Uterus (tissue), 4 donors: ENCODE results near the gene PC. TPM values are rescaled to one million over a fixed set of nuclear protein-coding genes. Genes with fewer than 3 reads are reported as not detected.

Source experiments
- DNase-seq, 2 donors: peaks; one replicate each; pipeline ENCODE4 v3.0.0-alpha.2; 2019 to 2020
- H3K27ac ChIP-seq, 2 donors: fragments of 200-600 bp; sonication (generic); 1 replicate in 1 of 2; 2 replicates in 1 of 2; pipeline ENCODE4 v1.5.1; 2016 to 2018
- H3K27me3 ChIP-seq, 2 donors: fragments of 200-600 bp; sonication (generic); one replicate each; pipeline ENCODE4 v1.5.1; 2018 to 2019; ENCODE audit warnings: control low read depth in 1 of 2
- H3K36me3 ChIP-seq, 2 donors: fragments of 200-600 bp; sonication (generic); one replicate each; pipeline ENCODE4 v1.5.1; 2019; ENCODE audit warnings: control low read depth in 1 of 2
- H3K4me1 ChIP-seq, 2 donors: fragments of 200-600 bp; sonication (generic); one replicate each; pipeline ENCODE4 v1.5.1; 2018 to 2019; ENCODE audit warnings: control low read depth in 1 of 2
- H3K4me3 ChIP-seq, 2 donors: fragments of 200-600 bp; sonication (generic); 1 replicate in 1 of 2; 2 replicates in 1 of 2; pipeline ENCODE4 v1.5.1; 2018 to 2019; ENCODE audit warnings: mild to moderate bottlenecking in 1 of 2
- H3K9me3 ChIP-seq, 2 donors: fragments of 200-600 bp; sonication (generic); one replicate each; pipeline ENCODE4 v1.5.1; 2019; ENCODE audit warnings: control low read depth in 1 of 2
- POLR2A ChIP-seq, 2 donors: fragments of 450-650 bp; IDR thresholded peaks; one replicate each; pipeline ENCODE4 v1.6.1; 2016; ENCODE audit warnings: antibody characterized with exemption in 2 of 2, mild to moderate bottlenecking in 1 of 2, moderate library complexity in 1 of 2
- intact Hi-C: fragments of 100-400 bp; cut with DNase I; formaldehyde crosslinking; loops from one replicate; pipeline ENCODE4 v1.15.1; 2023; ENCODE audit warnings: low total_unique reads
- total RNA-seq, 4 donors: library from RNA; depleted of rRNA in 3 of 4; stranded (reverse); fragments of >200 nt in 3 of 4; gene quantifications; one replicate each; pipeline versions ENCODE4 v1.1.0 to v1.2.4, GENCODE V29; 2014 to 2023
- TF ChIP-seq, protein P1 (sequence below), 4 experiments: fragments of 200-600 bp in 2 of 4; fragments of 450-650 bp in 2 of 4; sonication (generic) in 2 of 4; IDR thresholded peaks; one replicate each; pipeline ENCODE4 v1.5.1; 2016 to 2019; ENCODE audit warnings: antibody characterized with exemption in 4 of 4, mild to moderate bottlenecking in 2 of 4, moderate library complexity in 1 of 4
- donor health status: DM: yes; HTN: yes; CAD: no.

The PC gene
- total RNA-seq, 4 donors from 2014 or later: 7.1 to 13.8 (median 8.1) TPM

DNA sequence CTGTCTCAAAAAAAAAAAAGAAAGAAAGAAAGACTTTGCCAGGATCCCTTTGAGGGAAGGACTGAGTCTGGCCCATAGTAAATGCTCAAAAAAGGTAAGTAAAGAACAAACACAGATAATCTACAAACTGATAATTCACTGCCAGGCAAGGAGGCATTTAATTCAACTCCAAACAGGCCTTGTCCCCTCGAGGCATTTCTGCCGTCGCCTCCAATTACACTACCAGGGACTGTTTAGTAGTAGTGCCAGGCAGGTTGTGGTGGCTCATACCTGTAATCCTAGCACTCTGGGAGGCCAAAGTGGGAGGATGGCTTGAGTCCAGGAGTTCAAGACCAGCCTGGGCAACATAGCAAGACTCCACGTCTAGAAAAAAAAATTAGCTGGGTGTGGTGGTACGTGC, 43.7 kb downstream of the PC start:
- no peaks in the 10 kb centered on the region for H3K27me3 ChIP-seq
- TF ChIP-seq, protein P1, sequence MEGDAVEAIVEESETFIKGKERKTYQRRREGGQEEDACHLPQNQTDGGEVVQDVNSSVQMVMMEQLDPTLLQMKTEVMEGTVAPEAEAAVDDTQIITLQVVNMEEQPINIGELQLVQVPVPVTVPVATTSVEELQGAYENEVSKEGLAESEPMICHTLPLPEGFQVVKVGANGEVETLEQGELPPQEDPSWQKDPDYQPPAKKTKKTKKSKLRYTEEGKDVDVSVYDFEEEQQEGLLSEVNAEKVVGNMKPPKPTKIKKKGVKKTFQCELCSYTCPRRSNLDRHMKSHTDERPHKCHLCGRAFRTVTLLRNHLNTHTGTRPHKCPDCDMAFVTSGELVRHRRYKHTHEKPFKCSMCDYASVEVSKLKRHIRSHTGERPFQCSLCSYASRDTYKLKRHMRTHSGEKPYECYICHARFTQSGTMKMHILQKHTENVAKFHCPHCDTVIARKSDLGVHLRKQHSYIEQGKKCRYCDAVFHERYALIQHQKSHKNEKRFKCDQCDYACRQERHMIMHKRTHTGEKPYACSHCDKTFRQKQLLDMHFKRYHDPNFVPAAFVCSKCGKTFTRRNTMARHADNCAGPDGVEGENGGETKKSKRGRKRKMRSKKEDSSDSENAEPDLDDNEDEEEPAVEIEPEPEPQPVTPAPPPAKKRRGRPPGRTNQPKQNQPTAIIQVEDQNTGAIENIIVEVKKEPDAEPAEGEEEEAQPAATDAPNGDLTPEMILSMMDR (IDR thresholded peaks at IDR 0.05): no peak
- no peak for TF ChIP-seq POLR2A (IDR thresholded peaks at IDR 0.05)
- no peaks in the 10 kb centered on the region for H3K9me3 ChIP-seq
- intact Hi-C loops: no loop called here
- no peaks in the 10 kb centered on the region for H3K4me1 ChIP-seq
- H3K27ac ChIP-seq: no peak overlapping the region
- DNase-seq: no peak
- no peak overlapping the region for H3K4me3 ChIP-seq
- no peaks in the 10 kb centered on the region for H3K36me3 ChIP-seq

- no peaks in the 10 kb centered on the region for H3K4me1 ChIP-seq
- H3K9me3 ChIP-seq: no peaks in the 10 kb centered on the region
- H3K27me3 ChIP-seq: no peaks in the 10 kb centered on the region
- no peak overlapping the region for H3K4me3 ChIP-seq
- DNase-seq: no peak
- intact Hi-C loops: no loop called here
- TF ChIP-seq POLR2A (IDR thresholded peaks at IDR 0.05): no peak
- TF ChIP-seq, protein P1 (IDR thresholded peaks at IDR 0.05): no peak
- H3K27ac ChIP-seq: no peak overlapping the region
- no peaks in the 10 kb centered on the region for H3K36me3 ChIP-seq
These were observed 45.3 kb downstream of the PC start for GRCh38 chr11:66912911-66913310.

- TF ChIP-seq POLR2A (IDR thresholded peaks at IDR 0.05): no peak
- TF ChIP-seq, protein P1 (IDR thresholded peaks at IDR 0.05): no peak
- H3K27me3 ChIP-seq: no peaks in the 10 kb centered on the region
- H3K4me3 ChIP-seq: no peak overlapping the region
- H3K4me1 ChIP-seq: no peaks in the 10 kb centered on the region
- DNase-seq: no peak
- intact Hi-C loops: no loop called here
- no peaks in the 10 kb centered on the region for H3K36me3 ChIP-seq
- H3K9me3 ChIP-seq: no peaks in the 10 kb centered on the region
- no peak overlapping the region for H3K27ac ChIP-seq
These were observed 45.8 kb downstream of the PC start for GRCh38 chr11:66912361-66912760.

DNA sequence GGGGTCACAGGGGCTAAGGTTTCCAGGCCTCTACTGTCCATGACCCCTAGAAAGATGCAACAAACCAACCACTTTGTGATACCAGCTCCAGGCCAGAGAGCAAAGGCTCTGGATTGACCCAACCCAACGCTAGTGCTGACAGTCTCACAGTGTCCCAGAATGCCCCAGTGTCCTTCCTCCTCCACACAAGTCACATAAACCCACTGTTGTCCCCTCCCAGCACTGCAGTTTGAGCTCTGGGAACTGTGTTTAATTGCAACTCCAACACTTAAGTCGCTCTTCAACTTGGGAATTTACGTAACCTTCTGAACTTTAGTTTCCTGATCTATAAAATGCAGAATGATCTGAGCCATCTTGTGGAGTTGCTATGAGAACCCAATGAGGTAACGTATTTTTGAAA, 47.5 kb downstream of the PC start:
- no peaks in the 10 kb centered on the region for H3K36me3 ChIP-seq
- DNase-seq: no peak
- intact Hi-C loops: no loop called here
- no peak overlapping the region for H3K4me3 ChIP-seq
- no peak for TF ChIP-seq POLR2A (IDR thresholded peaks at IDR 0.05)
- TF ChIP-seq, protein P1 (IDR thresholded peaks at IDR 0.05): no peak
- H3K27me3 ChIP-seq: no peaks in the 10 kb centered on the region
- no peaks in the 10 kb centered on the region for H3K4me1 ChIP-seq
- no peaks in the 10 kb centered on the region for H3K9me3 ChIP-seq
- no peak overlapping the region for H3K27ac ChIP-seq

DNA sequence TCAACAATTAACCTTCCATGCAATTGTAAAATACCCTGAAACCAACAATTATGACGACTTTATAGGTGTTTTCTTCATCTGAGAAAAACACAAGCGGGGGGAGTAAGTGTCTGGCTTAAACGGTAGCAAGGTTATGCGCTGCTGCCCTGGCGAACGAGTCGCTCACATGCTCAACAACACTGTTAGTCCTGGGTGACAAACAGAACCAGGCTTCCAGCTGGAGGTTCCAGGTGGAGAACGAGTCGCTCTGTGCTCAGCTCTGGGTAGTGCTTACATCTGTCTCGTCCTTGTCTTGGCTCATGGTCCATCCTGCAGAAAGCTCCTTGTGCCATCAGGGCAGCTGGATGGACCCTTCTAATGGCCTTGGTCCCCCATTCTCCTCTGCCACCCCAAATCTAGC, 48.2 kb downstream of the PC start:
- H3K4me1 ChIP-seq: no peaks in the 10 kb centered on the region
- no peaks in the 10 kb centered on the region for H3K9me3 ChIP-seq
- no peak for DNase-seq
- TF ChIP-seq POLR2A (IDR thresholded peaks at IDR 0.05): no peak
- TF ChIP-seq, protein P1 (IDR thresholded peaks at IDR 0.05): no peak
- intact Hi-C loops: no loop called here
- H3K27me3 ChIP-seq: no peaks in the 10 kb centered on the region
- H3K36me3 ChIP-seq: no peaks in the 10 kb centered on the region
- no peak overlapping the region for H3K4me3 ChIP-seq
- no peak overlapping the region for H3K27ac ChIP-seq
